ENCODE data around the gene ZCCHC17. TPM values are rescaled to one million over a fixed set of nuclear protein-coding genes. Genes with fewer than 3 reads are reported as not detected.

The ZCCHC17 gene
- total RNA-seq, 1 experiment from 2014 or later, result 24.1 TPM

DNA sequence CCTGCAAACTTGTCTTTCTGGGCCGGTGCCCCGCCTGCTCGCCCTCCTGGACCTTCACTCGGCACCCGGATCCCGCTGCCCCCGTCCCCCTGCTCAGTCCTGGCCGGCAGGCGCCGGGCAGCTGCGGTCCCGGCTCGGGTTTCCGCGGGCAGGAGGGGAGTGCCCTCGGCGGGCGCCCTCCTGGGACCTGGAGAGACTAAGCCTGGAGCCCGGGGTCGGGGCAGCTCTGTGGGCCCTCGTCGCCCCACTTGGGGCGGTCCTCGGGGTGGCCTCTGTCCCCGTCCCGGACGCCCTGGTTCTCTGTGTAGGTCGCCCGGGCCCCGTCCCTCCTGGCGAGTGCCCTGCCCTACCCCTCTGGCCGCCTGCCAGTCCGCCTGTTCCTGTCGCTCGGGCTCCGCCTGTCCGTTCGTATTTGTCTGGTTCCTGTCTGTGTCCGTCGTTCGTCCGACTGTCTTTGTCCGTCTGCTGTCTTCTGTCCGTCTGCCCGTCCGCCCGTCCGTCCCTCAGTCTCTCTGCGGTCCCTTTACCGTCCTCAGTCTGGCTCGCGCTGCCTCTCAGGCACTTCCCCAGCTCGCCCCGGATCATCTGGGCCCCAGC lies 116.7 kb downstream of the ZCCHC17 start:
- ChIA-PET POLR2A (interaction anchor here (1.3 kb wide), 1 partner anchor 40 kb away, joined by 4 read pairs; no protein-coding TSS in a partner anchor), CTCF (interaction anchor here (0.6 kb wide), 1 partner anchor 136 kb away, joined by 4 read pairs; no protein-coding TSS in a partner anchor)
- DNase-seq, result peak in 1 of 2 experiments; percentile 39
- intact Hi-C loops (cut with micrococcal nuclease; ENCODE audit: unreplicated experiment), result no loop called here
- Histone ChIP-seq H3K4me3 (ENCODE audit: low read depth, low read length) (peak overlapping the region; percentile 73), H3K9me3 (no peaks in the 10 kb centered on the region), H3K36me3 (ENCODE audit: control insufficient read depth, insufficient read depth, low read length) (no peaks in the 10 kb centered on the region), H3K4me1 (peaks cover 6% of the 10 kb centered on the region; the same call in 1 of the 2 replicates), H3K27me3 (replicated peaks; ENCODE audit: control insufficient read depth, insufficient read depth, low read length) (no peaks in the 10 kb centered on the region)
- no peak for TF ChIP-seq CTCF (IDR thresholded peaks at IDR 0.05; ENCODE audit: insufficient read depth in 1 of 2, low read depth in 1 of 2, low read length in 1 of 2, severe bottlenecking in 1 of 2, unreplicated experiment in 1 of 2)
- Mint-ChIP-seq H3K36me3 (ENCODE audit: insufficient read depth, unreplicated experiment) (no peaks in the 10 kb centered on the region), H3K4me1 (ENCODE audit: low read depth, unreplicated experiment) (peaks cover 7% of the 10 kb centered on the region), H3K4me3 (ENCODE audit: unreplicated experiment) (peak overlapping the region; percentile 98), H3K27me3 (ENCODE audit: insufficient read depth, unreplicated experiment) (no peaks in the 10 kb centered on the region), H3K9me3 (ENCODE audit: unreplicated experiment) (no peaks in the 10 kb centered on the region), H3K27ac (ENCODE audit: unreplicated experiment) (peak overlapping the region; percentile 79)
- no TSS peak for BruUV-seq (replicated peaks)

Other genes with a start within 250 kb of the ZCCHC17 start
- 92.3 and 93.7 TPM in 2 replicates for gene PUM1, start 231.3 kb upstream of the ZCCHC17 start, total RNA-seq (2022)
- 0.12 TPM in 1 of 2 replicates, not detected in the other for gene NKAIN1, start 57.1 kb upstream of the ZCCHC17 start, total RNA-seq (2022)
- 49.5 and 56.5 TPM in 2 replicates for gene SNRNP40, start 244 bp upstream of the ZCCHC17 start, total RNA-seq (2022)
- gene FABP3, start 76.0 kb downstream of the ZCCHC17 start, total RNA-seq (2022), result 12.1 and 13.0 TPM in 2 replicates
- gene SERINC2, start 116.2 kb downstream of the ZCCHC17 start, total RNA-seq (2022), result 29.5 and 30.0 TPM in 2 replicates

Data from Caco-2 (cell line).